Lung (tissue), 12 donors: ENCODE results near the gene ELK4. TPM values are rescaled to one million over a fixed set of nuclear protein-coding genes. Genes with fewer than 3 reads are reported as not detected.

Experiments used
- ATAC-seq: fragments of 200-7000 bp; cut with Tn5 transposase; one replicate; pipeline ENCODE4 v1.9.1; 2020; ENCODE audit warnings: moderate number of reproducible peaks; ENCODE audit not compliant: insufficient read depth, low FRiP score
- DNase-seq, 3 donors: peaks; one replicate each; pipeline ENCODE4 v3.0.0-alpha.2; 2013 to 2017
- H3K27ac ChIP-seq, 2 donors: one replicate each; pipeline ENCODE4 v1.5.1; 2013; ENCODE audit warnings: mild to moderate bottlenecking in 2 of 2, moderate library complexity in 2 of 2, control low read depth in 1 of 2, inconsistent platforms in 1 of 2, low read depth in 1 of 2, low read length in 1 of 2
- H3K27me3 ChIP-seq, 3 donors: one replicate each; pipeline ENCODE4 v1.5.1; 2013; ENCODE audit warnings: low read length in 2 of 3; ENCODE audit not compliant: control insufficient read depth in 3 of 3, insufficient read depth in 3 of 3
- H3K36me3 ChIP-seq, 4 donors: one replicate each; pipeline ENCODE4 v1.5.1; 2013; ENCODE audit warnings: low read length in 4 of 4, mild to moderate bottlenecking in 1 of 4, moderate library complexity in 1 of 4; ENCODE audit not compliant: control insufficient read depth in 4 of 4, insufficient read depth in 4 of 4
- H3K4me1 ChIP-seq, 5 donors: one replicate each; pipeline ENCODE4 v1.5.1; 2013; ENCODE audit warnings: low read length in 5 of 5, mild to moderate bottlenecking in 2 of 5, moderate library complexity in 1 of 5; ENCODE audit not compliant: control insufficient read depth in 5 of 5, insufficient read depth in 5 of 5
- H3K4me3 ChIP-seq: one replicate; pipeline ENCODE4 v1.5.1; 2013; ENCODE audit warnings: mild to moderate bottlenecking, control low read depth, moderate library complexity
- H3K9ac ChIP-seq, 2 donors: one replicate each; pipeline ENCODE4 v1.5.1; 2013; ENCODE audit warnings: low read length in 2 of 2, control low read depth in 1 of 2; ENCODE audit not compliant: insufficient read depth in 1 of 2
- H3K9me3 ChIP-seq, 4 donors: one replicate each; pipeline ENCODE4 v1.5.1; 2013; ENCODE audit warnings: low read length in 3 of 4, mild to moderate bottlenecking in 1 of 4, moderate library complexity in 1 of 4; ENCODE audit not compliant: control insufficient read depth in 4 of 4, insufficient read depth in 3 of 4
- CTCF ChIP-seq: IDR thresholded peaks from 2 replicates; pipeline ENCODE4 v1.5.1; 2012; ENCODE audit warnings: mild to moderate bottlenecking; ENCODE audit errors: control extremely low read depth, extremely low read depth
- WGBS, 2 donors: extraction: QIAGEN DNeasy Blood & Tissue Kit; methylation state at CpG; one replicate each; pipeline ENCODE4 v1.1.7; 2013; 5-methylcytosine and 5-hydroxymethylcytosine counted together
- polyA plus RNA-seq, 2 donors: library from polyadenylated mRNA; stranded (reverse); fragments of 200-250 nt; gene quantifications; one replicate each; pipeline ENCODE4 v1.2.1, GENCODE V29; 2013
- total RNA-seq, 2 donors: library from RNA; depleted of rRNA in 1 of 2; stranded (reverse); fragments of >200 nt in 1 of 2; gene quantifications; one replicate each; pipeline ENCODE4 v1.2.1, GENCODE V29; 2014 to 2021
- donor health status: control.
- donor health status: control.
- donor health status: Bipolar disorder and iron deficiency.
- donor health status: healthy.
- donor health status: DM: yes; HTN: yes; CAD: no.

ELK4 gene
- total and polyA plus RNA-seq, 4 donors: 5.0 to 46.7 (median 17.8) TPM

DNA sequence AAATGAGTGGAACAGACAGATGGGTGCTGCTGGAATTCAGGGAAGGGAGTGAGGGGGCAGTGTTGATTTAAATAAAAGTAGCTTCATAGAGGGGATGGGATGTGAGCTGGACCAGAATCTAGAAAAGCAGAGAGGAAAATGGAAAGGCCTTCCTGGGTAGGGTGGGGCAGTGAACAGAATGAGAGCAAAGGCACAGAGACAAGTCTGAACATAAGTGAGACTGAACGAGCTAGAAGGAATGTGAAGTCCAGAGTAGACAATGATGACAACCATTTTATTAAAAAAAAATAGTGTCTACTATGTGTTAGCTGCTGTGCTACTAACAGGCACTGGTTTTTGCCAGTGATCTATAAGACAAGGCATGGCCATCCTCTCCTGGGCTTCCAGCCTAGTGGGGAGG is 36.0 kb downstream of the ELK4 start:
- H3K9me3 ChIP-seq: no peaks in the 10 kb centered on the region
- no peak overlapping the region for H3K27ac ChIP-seq
- no peaks in the 10 kb centered on the region for H3K27me3 ChIP-seq
- TF ChIP-seq CTCF: no peak
- WGBS, 2 donors: 71 to 87% methylated on average over 1 of the region's 1 CpG
- H3K9ac ChIP-seq: no peak overlapping the region
- no peak overlapping the region for H3K4me3 ChIP-seq
- peaks cover 4 to 44% (median 26%) of the 10 kb centered on the region in 5 donors for H3K4me1 ChIP-seq
- DNase-seq: no peak
- ATAC-seq: no peak
- peaks cover 0 to 5% (median 1%) of the 10 kb centered on the region in 4 donors for H3K36me3 ChIP-seq

GRCh38 chr1:205595435-205595834 is 36.4 kb downstream of the ELK4 start:
- no peak overlapping the region for H3K27ac ChIP-seq
- DNase-seq: no peak
- no peak overlapping the region for H3K9ac ChIP-seq
- peaks cover 4 to 41% (median 26%) of the 10 kb centered on the region in 5 donors for H3K4me1 ChIP-seq
- H3K4me3 ChIP-seq: no peak overlapping the region
- TF ChIP-seq CTCF: no peak
- no peaks in the 10 kb centered on the region for H3K27me3 ChIP-seq
- ATAC-seq: no peak
- peaks cover 0 to 5% (median under 1%) of the 10 kb centered on the region in 4 donors for H3K36me3 ChIP-seq
- no peaks in the 10 kb centered on the region for H3K9me3 ChIP-seq
- 74 to 85% methylated on average over 2 of the region's 2 CpGs for WGBS, 2 donors

- DNase-seq (no peak), ATAC-seq (no peak)
- H3K27ac ChIP-seq: no peak overlapping the region
- peaks cover 4 to 35% (median 20%) of the 10 kb centered on the region in 5 donors for H3K4me1 ChIP-seq
- no peaks in the 10 kb centered on the region for H3K9me3 ChIP-seq
- WGBS, 2 donors: 90 to 95% methylated on average over 1 of the region's 1 CpG
- peaks cover 0 to 5% (median 0%) of the 10 kb centered on the region in 4 donors for H3K36me3 ChIP-seq
- TF ChIP-seq CTCF: no peak
- no peak overlapping the region for H3K9ac ChIP-seq
- H3K27me3 ChIP-seq: no peaks in the 10 kb centered on the region
- H3K4me3 ChIP-seq: no peak overlapping the region
These were observed 37.0 kb downstream of the ELK4 start for GRCh38 chr1:205594846-205595245.

- 49 to 56% methylated on average over 6 of the region's 6 CpGs for WGBS, 2 donors
- no peak for TF ChIP-seq CTCF
- Histone ChIP-seq H3K36me3 (peaks cover 0 to 5% (median 0%) of the 10 kb centered on the region in 4 donors), H3K27me3 (no peaks in the 10 kb centered on the region), H3K9ac (no peak overlapping the region), H3K4me1 (peaks cover 2 to 28% (median 15%) of the 10 kb centered on the region in 5 donors), H3K27ac (peak overlapping the region in 1 of 2 donors; percentile 68), H3K4me3 (no peak overlapping the region), H3K9me3 (no peaks in the 10 kb centered on the region)
- ATAC-seq (no peak), DNase-seq (no peak)
These were observed 37.8 kb downstream of the ELK4 start for GRCh38 chr1:205593967-205594366.
